Left forelimb (tissue), 1 donor: ENCODE measurements around the gene TFAP2A.

Experiments used
- DNase-seq: peaks from one replicate; pipeline ENCODE4 v3.0.0-alpha.2; 2018; ENCODE audit warnings: low spot score

Gene TFAP2A

DNA sequence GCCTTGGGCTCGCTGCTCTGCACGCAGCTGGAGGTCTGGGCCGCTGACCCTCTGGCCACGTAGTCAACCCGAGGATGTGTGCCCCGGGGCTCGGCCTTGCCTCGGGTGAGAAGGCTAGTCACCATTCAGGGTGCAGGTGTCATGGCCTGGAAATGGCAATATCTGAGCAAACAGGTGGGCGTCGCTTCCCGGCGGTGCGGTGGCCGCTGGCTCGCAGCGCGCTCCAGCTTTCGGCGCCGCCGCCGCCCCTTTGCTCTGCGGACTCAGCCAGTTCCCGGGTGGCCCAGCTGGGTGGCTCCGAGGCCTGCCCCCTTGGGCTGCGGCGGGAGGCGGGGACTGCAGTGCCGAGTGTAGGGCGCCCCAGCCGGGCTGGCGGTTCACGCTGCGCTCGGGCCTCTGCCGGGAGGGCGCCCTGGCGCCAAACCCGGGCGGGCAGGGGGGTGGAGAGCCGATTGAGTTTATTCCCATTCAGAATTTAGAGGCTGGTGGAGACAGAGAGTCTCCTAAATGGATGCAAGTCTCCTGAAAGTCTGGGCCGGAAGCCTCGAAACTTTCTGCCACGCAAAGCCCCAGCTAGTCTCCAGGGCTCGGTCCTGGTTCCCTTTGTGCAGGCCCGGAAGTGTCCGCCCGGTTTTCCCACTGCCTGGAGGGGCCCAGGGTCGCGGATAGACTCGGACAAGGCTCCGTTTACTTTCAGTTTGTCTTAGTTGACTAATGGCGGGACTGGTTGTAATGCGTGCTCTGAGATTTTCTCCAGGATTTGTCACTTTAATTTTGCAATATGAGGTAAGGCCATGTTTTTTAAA, 11.3 kb upstream of the TFAP2A start:
- peak; percentile 71 for DNase-seq

DNA sequence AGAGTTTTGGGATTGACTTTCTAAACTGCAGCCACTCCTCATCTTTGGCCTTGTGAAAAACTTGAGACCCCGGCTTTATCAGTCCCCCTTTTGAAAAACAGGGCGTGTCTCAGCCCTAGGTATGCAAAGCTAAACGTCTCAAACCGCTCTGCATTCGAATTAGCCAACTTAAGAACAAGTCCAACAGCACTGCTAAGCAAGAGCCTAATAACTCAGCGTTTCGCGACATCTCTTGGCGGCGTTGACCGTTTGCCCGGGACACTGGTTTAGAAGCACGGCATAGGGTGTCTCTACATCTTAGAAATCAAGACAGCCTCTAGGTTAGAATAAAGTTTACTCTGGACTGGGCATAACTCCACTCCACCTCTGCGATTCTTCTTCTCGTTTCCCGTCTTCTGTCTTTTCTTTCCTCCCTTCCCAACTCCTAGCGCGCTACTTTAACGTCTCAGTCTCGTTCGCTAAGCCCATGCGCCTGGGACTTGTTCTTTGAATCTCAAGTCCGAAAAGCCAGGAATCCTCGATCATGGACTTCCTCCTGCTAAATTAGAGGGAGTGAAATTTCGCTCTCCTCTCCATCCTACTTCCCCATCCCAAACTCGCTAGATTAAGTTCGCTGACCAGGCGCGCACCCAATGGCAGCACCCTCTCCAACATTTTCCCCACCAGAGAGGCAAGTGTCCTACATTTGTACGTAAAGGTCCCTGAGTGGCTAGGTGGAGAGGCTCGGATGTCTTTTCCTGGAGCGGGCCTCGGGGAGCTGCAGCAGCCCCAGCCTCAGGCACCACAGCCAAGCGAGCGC, 10.5 kb upstream of the TFAP2A start:
- DNase-seq: no peak

DNA sequence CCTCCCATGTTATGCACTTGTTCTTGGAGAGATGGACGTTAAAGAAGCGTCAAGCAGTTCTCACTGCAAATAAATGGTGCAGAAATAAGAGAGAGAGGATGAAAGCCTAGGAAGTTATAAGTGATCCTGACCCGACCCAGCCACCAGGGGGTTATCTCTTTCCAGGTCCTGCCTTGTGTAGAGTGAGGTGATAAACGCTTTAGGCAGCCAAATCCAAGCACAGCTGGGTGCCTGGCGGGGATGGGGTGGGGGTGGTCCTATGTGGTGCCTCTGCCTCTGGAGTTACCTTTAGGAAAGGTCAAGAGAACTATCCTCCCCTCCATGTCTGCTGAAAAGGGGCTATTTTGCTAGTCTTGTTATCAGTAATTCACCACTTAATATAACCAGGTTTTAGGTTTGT, 9.2 kb upstream of the TFAP2A start:
- DNase-seq: no peak

DNA sequence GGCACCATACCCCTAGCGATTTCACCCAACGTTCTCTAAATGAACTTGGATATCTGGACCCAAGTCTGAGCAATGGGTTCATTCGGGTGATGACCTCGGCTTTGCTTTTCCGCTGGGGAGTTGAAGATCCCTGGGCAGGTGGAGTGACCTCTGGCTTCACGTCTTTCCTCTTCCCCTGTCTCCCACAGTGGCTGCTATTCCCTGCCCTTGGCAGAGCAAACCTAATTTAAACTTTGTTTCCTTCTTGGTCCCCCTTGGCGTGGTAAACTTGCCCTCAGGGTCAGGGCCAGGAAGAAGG, 7.8 kb upstream of the TFAP2A start:
- DNase-seq: no peak

DNA sequence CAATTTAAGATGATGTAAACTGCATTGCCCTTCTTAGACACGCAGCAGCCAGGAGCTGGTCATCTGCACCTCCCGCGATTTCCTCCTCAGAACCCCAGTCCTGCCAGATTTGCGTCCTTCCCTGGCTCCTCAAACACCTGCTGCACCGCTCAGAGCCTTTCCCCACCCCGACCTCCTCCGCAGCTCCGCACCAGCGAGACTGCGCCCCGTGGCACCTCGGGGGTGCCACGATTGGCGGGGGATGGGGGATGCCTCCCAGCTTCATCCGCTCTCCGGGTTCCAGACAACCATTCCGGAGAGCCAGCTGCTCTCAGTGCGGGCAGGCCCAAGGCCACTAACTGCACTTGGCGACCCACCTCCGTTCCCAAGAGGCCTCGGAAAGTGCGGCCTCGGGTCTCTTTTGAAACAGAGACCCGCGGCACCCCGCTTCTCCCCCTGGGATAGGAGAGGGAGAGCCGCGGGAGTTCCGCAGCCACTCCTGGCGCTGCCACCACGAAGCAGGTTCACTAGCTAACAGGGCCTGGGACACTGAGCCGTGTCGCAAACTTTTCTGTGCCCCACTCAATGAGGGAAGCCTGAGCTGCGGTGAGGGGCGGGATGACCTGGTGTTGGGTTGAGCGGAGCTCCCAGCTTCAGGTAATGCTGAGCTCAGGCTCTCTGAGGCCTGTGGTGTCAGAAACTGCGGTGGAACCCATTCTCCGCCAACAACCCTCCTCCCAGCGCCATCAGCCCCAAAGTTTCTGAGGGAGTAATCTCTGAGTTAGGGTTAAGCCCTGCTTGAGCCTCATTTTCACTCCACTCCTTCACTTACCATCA, 7.3 kb upstream of the TFAP2A start:
- no peak for DNase-seq

DNA sequence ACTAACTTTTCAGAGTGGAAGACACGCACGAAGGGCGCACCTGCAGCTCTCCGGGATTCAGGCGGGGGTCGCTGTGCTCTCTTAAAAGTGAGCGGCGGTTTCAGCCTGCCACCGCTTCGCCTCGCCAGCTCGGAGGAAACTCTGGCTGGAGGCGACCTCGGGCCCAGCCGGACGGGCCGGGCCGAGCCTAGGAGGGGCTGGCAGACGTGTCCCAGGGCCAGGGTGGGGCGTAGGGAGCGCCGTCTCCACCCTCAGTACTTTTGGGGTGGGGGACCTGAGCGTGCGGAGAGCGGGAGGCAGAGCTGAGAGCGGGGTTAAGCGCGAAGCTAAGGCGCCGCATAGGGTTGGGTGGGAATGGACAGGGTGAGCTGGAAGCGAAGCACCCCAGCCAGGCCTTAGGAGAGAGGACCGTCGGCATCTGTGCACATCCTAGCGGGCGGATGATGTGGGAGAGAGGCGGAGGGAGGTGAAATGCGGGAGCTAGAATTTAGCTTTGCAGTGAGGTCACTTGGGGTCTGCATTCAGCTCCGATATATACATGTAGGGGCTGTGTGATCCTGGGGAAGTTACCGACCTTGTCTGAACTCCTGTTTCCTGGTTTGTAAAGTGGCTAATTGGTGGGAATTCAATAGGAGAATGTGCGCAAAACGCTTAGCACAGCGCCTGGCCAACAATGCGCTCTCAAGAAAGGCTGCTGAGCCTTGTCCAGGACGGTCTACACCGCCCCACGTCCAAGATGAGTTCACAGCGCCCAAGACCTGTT, 6.5 kb upstream of the TFAP2A start:
- no peak for DNase-seq

DNA sequence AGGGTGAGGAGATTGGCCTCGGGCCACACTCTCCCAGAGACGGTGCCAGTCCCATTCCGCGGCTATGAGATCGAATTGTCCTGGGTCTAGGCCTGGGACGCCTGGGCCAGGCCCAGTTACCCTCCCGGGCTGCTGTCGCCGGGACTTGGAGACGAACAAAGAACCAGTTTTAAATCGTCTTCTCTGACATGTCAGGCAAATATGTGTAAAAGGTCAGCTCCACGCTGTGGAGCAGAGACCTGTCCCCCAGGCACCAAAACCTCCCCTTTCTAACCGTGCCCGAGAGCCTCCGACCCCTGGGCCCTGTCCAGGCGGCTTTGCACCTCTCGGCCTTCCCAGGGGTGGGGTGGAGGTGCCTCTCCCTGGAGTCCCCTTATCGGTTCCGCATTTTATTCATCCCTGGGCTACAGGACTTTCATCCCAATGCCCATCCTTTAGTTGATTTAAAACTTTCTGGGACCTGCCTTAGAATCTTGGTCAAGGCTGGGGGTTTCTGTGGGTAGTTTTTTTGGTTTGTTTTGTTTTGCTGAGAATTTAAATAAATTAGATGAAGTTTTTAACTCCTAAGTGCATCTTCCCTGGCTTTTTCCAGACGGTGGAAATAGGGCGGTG, 5.8 kb upstream of the TFAP2A start:
- DNase-seq: no peak

DNA sequence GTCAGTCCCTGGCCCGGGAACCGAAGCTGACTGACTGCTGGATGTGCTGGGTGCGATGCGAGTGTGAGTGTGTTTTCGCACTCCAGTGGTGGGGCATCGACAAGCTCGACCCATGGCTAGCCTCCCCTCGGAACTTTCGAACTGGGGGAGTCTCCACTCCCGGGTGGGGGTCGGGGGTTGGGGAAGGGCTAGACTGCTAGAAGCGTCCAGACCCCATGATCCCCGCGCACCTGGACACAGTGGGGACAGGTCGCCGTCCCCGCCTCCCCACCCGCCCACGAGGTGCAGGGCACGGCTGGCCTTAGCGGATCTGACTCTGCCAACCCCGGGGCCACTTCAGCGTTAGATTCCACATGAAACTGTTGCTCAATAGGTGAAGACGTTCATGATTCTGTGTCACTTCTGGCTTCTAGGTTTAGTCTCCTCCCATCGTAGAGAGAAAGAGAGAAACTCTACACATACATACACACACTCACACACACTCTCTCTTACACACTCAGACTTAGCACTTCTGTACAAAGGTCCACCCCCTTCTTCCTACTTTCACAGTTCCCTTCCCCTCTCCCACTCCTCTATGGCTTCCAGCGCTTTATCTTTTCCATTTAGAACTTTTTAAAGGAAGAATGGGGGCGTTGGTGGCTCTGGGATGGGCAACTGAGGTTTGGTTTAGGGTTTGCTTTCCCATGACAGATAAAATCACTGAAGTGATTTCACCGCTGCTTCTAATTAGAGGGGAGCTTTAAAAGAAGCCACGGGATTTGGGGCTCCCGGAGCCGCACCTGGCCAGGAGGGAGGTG, 5.1 kb upstream of the TFAP2A start:
- DNase-seq: no peak

DNA sequence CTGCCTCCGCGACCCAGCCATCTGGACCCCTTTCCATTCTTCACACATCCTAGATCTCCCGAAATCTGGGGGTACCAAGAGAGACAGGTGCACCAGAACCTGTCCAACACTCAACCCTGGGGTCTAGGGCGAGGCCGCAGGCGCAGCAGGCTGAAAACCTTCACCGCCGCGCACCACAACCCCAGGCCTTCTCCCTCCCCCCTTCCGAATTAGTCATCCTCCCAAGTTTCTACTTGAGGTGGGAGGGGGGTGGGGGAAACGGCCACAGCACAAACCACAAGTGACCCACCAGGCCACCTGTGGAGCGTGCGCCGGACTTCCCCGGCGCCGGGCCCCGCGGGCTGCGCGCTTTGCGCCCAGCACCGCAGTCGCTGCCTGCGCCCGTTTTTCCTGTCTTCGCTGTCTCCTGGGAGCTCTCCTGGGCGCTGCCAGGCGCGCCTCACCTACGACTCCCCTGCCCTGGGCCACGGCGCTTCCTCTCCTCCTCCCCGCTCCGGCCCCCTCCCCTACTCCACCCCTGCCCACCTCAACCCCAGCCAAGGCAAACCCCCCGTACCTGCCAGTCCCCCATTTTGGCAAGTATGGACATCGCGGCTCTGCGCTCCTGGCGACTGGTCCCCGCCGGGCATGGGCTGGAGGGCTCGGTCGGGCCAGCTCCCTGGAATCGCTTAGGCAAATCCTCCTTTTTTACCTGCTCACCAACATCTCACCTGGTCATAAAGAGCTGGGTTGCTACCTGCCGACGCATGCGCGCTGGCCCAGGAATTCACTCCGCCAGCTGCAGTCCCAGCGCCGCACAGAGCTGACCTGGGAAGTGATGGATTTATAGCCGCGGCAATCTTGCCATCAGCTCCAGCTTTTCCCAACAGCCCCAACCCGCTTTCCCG, 4.2 kb upstream of the TFAP2A start:
- no peak for DNase-seq

DNA sequence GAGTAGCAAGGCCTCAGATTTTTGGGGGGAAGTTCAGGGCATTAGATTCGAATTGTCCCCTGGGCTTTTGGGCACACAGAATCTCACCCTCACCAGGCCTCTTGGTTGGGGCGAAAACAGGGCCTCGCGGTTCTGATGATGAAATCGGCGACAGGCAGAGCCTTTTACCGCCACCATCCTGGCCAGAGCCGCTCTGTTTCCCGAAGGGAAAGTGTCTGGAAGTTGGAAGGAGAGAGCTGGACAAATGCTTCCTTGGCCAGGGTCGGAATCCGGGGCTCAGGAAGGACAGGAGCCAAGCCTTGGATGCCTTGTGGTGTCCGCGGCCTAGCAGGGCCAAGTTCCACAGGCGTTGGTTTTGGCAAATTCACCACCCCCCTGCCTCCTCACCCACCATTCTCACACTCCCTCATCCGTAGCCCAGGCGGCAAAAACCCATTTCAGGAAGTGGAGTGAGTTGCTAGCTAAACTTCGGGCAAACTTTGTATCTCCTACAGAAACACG, 3.5 kb upstream of the TFAP2A start:
- DNase-seq: no peak

DNA sequence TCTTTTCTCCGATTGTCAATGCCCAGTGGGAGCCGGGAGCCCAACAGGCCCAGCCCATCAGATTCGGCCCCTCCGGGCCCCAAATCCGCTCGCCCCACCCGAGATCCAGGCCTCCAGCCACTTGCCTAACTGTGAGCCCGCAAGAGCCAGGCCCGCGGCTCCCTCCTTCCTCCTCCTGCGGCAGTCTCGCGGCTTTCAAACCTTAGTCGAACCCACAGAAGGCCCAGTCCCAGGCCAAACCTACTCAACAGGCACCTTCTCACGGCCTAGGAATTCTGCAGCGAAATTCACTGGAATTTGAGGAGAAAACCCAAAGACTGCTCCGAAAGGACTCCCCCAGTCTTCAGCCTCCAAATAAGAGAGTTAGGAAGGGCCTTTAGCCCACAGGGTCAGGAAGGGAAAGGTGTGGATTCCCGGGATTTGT, 2.8 kb upstream of the TFAP2A start:
- DNase-seq: no peak

DNA sequence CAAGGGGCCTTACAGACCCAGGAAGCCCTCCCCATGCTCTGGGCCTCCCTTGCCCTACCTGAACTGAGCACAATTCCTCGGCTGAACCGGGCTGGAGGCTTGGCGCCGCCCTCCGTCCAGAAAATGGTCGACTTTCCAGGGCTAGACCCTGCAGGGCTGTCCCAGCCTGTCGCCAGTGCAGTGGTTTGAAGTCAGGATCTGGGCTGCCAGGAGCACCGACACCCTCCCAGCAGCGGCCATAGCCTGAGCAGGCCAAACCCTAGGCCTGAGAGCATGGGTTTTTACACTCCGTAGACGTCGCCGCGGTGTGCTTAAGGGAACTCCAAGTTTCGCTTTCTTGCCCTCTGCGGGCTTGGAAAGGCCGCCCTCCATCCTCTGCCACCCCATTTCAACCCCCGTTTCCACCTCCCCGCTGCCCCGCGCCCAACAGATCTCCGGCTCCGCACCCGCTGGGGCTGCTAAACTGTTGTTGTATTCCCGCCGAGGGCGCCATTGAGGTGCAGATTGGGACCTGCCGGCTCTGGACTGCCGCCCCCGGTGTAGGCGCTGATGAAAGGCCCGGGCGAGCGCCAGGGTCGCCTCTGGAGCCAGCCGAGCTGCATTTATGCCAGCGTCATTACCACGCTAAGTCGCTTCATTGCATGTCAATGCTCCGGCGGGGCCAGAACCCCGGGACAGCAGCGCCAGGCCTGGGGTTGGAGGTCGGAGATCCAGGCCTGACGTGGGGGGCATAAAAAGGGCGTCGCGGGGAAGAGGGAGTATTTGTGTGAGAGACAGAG, 2.2 kb upstream of the TFAP2A start:
- DNase-seq: no peak

DNA sequence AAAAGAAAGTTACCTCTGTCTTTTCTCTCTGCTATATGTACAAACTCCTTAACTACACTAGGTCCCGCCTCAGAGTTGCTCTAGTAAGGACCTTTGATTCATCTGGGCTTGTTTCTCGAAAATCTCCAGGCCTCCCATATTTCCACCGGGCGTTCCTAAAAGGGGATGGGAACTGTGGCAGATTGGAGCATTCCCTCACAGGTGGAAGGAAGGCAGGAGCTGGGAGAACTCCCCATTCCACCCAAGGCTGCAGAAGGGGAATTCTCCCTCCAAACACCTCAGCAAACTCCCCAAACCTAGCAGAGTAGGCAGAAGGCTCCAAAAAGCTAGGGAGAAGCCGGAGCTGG, 1.6 kb upstream of the TFAP2A start:
- no peak for DNase-seq

DNA sequence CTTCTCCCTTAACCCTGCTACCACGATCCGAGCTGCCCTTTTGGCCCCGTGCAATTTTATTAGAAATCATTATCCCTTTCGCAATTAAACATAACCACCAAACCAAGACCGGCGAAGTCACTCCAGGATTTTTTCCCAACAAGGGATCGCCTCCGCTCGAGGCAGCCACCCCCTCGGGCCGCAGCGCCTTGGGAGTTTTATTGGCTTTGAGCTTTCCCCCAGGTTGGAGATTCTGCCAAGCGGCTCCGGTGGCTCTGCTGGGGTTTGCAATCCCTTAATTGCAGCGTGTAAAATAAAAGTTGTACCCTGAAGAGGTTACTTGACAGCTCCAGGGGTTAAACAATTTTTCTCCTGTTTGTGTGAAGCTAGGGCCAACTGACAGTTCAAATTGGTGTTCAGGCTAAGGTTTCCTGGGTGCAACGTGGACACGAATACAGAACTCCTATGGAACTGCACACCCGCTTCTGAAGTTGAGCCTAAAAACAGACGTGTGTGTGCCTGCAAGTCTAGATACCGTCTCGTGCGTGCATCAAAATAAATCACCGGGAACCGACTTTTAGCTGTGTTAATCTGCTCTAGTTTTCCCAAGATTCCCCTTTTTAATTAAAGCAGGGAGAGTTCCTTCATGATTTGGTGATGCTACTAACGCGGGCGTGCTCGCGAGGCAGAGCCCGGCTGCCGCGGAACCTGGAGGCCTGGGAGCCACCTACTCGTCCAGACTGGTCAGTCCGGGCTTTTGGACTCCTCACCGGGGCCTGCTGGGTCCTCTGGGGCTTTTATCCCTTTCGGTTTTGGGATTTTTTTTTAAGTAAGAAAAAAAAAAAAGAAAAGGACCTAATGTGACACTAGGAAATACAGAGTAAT, 975 bp upstream of the TFAP2A start:
- DNase-seq: no peak

DNA sequence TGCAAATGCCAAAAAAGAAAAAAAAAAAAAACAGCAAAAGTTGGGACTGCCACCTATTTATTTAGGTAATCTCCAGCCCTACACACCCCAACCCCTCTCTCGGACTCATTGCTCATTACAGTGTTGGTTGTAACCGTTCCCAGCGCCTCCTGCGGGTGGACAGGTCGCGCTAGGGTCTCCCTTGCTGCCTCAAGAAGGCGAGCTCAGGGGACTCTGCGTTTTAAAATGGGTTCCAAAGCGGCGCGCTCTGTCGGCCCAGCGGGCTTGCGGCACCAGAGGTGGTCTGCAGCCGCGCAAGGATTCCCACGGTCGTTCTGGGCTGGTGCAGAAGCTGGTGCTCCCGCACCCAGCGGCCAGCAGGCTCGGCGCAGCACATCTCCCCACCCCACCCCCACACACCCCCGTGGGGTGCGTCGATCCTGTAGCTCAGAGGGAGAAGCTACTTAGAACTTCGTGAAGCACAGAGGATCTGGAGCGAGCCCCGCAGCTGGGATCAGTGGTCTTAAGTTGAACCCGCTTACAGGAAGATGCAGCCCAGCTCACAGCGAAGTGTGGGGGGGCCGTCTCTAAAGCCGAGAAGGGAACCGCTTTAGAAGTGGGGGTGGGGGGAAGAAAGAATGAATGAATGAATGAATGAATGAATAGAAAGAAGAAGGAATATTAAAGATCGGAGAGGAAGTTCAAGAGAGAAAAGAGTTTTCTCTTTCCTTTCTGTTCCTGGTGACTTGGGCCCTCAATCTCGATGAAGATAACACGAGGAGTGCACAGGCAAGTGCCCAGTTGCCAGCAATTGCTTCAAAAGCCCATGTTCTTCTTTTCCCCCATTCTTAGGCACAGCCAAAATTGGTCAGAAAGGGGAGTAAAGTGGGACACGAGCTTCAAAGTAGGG, 780 bp downstream of the TFAP2A start:
- DNase-seq: no peak

DNA sequence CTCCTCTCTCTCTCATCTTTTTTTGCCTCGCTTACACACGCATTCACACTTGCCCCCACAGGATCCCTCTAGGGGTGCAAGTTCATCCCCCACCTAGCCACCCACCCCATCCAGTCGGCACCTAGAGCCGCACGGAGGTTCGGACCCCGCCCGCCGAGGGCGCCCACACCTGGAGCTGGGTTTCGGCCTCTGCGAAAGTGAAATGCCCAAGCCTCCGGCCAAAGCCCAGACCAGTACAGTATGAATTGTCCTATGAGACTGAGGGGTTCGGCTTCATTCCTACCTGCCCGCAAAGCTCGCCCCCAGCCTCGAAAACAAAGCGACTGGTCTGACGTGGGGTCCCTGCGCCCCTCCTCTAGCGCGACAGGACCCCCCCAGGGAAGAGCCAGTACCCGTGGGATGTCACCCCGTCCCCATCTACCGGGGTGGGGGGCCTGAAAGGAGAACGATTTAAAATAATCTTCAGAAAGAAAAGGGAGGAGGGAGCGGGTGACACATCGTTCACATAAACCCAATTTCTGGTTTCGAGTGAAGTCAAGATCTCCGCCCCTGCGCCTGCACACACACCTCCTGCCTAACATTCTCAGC, 1.5 kb downstream of the TFAP2A start:
- no peak for DNase-seq
